GM15510 (cell line): ENCODE results near the gene POLN.

Source experiments
- POLR2A ChIP-seq: IDR thresholded peaks from 3 replicates; pipeline ENCODE4 v1.6.1; 2011; ENCODE audit warnings: borderline replicate concordance; ENCODE audit not compliant: insufficient read length; ENCODE audit errors: extremely low read depth

The POLN gene

DNA sequence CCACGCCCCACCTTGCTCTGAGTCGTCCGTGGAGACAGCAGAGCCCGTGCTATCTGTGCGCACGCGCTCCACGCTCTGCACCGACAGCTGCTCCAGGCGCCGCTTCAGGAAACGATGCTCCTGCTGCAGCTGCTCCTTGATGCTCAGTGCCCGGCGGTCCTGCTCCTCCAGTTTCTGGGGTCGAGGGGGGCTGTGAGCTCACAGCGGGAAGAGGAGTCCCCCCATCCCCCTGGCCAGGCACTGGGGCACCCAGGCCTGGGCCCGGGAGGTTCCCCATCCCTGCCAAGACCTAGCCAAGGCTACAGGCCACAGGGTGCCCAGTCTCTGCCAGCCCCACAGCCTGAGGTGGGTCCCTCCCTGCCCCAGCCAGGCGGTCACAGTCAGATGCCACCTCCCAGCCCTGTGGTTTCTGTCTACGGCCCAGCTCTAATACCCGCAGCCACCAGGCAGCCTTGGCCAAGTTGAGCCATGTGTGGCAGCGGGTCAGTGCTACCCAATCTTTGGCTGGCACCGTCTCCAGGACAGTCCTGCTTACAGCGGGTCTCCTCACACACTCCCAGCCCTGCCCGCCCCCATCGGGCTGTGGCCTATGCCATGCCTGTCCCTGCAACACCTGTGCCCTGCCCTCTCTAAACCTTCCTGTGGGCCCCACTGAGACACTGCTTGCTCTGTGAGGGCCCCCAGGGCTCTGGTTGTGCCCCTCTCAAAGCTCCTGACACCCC is 9.3 kb upstream of the POLN start:
- TF ChIP-seq POLR2A: no peak

DNA sequence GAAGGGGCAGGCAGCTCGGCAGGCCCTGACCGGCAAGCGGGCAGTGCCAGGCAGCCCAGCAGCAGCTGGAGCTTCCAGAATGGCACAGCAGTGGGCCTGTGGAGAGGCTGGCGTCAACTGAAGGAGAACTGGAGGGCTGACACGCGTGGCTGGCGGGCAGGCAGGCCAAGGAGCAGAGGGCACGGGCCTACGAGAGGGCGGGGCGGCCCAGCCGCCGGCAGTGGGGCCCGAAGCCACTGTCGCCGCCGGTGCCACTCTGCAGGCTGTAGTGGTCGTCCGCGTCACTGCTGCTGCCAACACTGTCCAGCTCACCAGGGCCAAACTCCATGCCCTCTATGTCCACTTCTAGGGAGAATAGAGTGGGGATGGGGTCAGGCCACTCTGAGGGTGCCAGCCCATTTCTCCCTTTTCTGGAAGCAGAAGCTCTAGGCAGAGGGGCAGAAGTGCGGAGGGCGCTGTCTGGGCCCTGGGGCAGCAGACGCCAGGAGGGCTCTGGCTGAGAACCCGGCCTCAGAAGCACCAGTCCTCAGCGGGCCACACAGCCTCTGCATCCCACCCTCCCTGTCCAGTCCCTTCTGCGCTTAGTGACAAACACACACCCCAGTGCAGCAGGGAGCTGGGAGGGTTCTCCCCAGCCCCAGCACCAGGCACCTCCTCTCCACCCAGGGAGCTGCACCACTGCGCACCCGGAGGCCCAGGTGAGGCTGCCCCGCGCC is 8.6 kb upstream of the POLN start:
- no peak for TF ChIP-seq POLR2A

DNA sequence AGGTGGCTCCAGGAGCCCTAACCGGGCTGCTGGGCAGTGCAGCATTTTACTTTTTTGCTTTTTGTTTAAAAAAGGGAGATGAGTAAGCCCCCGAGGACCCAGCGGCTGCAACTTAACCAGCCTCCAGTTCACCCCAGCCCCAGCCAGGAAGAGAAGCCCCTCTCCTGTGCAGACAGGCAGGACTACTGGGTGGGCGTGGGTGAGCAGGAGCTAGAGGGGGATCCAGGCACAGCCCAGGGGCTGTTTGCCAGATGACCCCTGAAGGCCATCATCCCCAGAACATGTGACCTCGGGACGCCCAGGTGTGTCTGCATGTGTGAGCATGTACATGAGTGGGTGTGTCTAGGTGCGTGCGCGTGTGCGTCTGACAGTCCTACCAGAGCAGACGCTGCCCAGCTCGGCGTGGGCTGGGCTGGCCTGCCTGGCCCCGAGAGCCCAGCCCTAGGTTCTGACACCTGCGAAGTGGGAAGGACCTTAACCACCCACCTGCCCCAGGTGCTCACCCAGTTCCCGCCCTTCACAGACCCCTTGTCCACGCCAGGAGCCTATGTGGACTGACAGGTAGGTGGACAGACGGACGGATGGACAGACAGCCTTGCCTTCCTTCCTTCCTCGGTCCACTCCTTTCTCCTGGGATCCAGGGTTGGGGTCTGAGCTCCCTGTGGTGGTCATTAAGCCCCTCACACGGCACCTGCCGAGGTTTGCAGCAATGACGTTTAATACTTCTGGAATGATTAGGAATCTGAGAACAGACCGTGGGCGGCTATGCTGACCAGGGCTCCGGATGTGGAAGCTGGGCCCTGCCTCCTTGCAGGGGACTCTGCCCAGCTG is 7.8 kb upstream of the POLN start:
- TF ChIP-seq POLR2A: no peak

DNA sequence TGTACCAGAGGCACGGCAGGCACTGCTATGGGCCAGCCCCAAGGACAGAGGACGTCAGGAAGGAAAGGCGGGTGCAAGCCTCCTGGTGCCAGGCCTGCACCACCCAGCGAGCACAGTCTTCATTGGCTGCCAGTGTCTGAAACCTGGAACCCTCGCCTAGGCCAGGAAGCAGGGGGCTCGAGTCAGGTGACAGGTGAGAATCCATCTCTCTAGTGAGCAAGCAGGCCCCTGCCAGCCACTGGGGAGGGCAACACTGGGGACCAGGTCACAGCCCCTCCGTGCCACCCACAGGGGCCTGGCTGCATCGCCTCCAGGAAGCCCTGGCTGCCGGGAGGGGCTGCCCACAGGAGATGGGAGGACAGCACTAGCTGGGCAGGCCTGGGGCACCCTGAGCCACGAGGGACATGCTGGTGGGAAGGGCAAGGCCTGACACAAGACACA is 6.9 kb upstream of the POLN start:
- no peak for TF ChIP-seq POLR2A

DNA sequence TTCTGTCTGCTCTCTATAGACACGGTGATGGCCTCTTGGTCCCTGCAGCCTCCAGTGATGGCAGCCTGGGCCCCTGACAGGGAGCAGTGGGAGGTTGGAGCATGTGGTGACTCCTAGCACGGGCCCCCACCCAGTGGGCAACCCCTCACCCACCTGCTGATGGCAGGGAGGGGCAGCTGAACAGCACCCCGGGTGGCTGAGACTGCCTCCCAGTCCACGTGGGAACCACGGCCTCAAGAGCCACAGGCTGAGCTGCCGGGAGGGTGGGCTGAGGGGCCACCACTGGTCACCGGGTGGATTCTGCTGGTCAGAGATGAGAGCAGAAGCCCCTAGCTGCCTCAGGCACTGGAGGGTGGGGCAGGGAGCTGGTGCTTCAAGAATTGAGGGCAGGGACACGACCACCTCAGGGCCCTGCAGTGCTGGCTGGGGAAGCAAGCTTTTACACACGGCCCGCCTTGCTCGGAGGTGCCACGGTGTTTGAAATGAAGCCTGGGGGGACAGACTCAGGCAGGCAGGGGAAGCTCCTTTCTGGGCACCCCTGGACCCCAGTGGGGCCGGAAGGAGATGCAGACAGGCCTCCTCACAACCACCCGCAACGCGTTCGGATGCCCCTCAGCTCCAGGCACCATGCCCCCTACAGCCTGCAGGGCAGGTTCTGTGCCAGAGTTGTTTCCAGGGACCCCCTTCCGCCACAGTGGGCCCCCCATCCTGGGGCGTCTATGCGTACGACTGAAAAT is 6.3 kb upstream of the POLN start:
- no peak for TF ChIP-seq POLR2A

DNA sequence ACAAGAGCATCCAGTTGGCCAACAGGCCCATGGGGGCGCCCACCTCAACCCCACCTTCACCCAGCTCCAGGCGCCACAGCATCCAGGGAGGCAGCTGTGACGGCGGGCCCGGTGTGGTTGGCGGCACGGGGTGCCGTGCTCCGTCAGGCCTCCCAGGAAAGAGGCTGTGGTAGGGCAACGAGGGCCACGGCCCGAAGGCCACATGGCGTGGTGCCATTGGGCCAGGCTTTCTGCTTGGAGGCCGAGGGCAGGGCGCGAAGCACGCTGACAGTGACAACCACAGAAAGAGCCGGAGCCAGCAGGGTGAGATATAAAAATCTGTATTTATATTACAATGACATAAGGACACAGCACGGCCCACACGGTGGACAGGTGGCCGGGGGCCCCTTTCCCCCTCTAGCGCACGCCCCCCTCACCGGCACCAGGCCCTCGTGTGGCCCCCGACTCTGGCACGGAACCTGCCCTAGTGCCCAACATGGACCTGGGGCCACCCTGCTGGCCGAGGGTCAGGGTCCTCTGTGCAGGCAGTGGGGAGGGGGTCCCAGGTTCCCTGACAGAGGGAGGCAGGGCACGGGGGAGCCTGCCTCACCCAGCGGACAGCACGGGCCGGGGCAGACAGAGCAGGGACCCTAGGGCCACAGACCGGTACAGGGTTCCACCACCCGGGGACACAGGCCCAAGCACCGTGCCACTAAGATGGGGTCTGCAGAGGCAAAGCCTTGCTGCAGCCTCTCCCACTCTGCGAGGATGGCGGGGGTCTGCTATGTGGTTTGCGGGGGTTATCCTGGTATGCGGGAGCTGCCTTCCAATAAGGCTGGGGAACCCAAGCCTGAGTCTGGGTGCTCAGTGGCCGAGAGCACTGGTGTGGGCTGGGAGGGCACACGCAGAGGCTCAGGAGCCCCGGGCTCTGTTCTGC is 5.5 kb upstream of the POLN start:
- TF ChIP-seq POLR2A: no peak

DNA sequence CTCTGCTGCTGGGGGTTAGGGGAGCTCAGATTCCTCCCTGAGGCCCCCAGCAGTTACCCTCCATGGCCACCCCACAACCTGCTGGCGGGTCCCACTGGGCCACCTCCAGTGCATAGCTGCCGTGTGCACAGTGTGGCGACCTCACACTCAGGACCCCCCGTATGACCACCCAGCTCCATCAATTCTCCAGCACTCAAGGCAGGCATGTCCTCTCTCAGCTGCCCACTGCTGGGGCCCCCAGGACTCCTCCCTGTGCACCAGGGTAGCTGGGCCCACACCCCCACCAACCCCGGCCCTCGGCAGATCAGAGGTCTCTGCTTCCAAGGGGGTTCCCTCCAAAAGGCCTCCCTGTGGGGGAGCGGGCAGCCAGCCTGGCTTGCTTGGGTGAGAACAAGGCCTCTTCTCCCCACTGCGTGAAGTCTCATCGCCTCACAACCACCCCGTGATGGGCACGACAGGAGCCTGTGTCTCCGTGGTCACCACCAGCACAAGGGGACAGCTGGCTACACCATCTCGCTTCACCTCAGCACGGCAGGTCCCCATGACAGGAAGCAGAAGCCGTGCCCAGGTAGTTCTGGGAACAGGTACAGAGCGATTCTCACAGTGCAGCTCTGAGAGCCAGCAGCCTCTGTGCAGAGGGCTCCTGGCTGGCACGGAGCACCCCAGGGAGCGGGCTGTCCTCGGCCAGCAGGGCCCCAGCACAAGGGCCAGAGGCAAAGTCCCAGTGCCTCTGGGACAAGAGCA is 4.6 kb upstream of the POLN start:
- no peak for TF ChIP-seq POLR2A

DNA sequence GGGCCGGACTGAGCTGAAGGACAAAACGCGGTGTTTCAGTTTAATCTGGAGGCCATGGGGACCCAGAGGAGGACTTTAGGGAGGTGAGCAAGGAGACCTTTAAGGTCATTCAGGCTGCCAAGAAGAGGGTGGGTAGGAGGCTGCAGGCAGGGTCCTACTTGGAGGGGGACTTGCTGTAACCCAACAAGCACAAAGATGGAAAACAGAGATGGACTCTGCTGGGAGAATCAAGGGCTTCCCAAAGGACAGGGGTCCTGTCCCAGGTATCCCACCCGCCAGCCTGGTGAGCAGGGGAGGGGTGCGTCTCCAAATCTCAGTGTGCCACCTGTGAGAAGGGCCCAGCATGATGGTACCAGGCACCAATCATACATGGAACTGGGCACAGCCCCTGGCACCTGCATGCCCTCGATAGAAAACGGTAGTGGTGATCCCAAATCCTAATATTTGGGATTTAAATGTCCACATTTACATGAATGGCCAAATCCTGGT is 3.9 kb upstream of the POLN start:
- no peak for TF ChIP-seq POLR2A

DNA sequence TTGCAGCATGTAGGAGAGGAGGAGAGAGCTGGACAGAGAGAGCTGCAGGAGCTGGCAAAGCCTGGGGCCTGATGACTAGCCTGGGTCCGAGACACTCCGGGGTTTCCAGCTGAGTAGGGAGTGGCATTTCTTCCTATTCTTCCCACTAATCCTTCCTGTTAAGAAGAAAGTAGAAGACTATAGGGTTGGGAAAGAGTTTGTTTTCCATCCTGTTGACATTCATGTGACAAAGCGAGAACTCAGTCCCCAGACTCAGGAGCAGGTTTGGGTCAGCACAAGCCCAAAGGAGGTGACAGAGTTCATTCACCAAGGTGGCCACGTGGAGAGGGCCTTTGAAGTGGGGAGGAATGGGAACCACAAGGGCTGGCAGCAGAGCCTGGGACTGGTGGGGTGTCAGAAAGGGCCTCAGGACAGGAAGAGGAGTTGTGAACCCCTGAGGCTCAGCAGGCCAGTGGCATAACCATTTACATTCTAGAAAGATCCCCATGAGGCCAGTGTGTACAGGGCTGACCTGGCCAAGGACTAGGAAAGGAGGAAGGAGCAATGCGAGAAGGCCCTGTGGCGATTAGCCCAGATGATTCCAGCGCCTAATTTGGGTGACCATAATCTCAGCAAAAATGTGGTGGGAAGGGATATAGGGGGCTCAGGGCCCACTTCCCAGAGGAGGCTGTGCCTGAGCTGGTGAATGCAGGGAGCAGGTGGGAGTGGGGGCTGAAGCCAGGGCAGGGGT is 3.3 kb upstream of the POLN start:
- no peak for TF ChIP-seq POLR2A

DNA sequence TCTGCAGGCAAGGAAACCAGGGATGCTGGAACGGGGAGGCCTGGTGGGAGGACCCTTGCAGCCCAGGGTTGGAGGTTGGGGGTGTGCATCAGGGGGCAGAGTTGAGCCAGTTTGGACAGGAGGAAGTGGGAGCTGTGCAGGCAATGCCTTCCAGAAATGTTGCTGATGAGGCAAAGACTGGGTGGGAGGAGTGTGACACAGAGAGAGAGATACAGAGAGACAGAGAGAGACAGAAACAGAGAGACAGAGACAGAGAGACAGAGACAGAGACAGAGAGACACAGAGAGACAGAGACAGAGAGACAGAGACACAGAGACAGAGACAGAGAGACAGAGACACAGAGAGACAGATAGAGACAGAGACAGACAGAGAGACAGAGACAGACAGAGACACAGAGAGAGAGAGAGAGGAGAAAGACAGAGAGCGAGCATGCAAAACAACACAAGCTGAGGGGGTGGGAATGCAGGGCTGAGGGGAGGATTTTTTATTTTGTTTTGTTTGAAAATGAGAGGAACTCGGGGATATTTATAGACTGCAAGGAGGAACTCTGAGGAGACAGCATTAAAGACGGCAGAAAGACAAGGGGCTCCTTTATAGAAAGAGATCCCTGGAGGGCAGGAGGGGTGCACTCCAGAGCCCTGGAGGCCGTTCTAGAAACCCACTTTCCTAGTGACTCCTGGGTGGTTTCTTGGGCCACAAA is 1.9 kb upstream of the POLN start:
- TF ChIP-seq POLR2A: no peak

DNA sequence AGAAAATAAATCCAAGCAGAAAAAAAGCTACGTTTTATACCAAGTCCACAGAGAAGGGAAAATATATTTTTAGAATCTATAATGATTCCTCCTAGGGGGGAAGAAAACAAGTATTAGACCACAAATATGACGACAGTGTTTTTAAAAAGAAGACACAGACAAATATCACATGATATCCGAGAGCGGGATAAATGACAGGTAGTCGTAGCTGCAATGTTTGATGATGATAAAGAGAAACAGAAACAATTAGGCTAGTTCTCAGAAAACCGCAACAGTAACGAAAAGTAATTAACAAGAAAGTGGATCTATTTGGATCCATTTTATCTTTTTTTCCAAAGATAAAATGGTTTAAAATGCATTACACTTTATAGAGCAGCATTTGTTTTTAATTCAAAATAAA is 918 bp downstream of the POLN start:
- no peak for TF ChIP-seq POLR2A
